Dermis microvascular lymphatic vessel endothelial cell (primary cell): ENCODE results near the gene SHKBP1. TPM values are rescaled to one million over a fixed set of nuclear protein-coding genes. Genes with fewer than 3 reads are reported as not detected.

Experiments
- DNase-seq, 2 donors: peaks; one replicate each; pipeline versions ENCODE4 v3.0.0 to v3.0.0-alpha.2; 2010; ENCODE audit warnings: low read depth in 2 of 2
- total RNA-seq: library from RNA; depleted of rRNA; stranded (reverse); fragments of >200 nt; gene quantifications from 2 replicates; pipeline ENCODE4 v1.2.1, GENCODE V29; 2014

SHKBP1 gene
- total RNA-seq, 1 donor from 2014 or later, result 19.5 TPM

- DNase-seq, result no peak
Observed at GRCh38 chr19:40638327-40638726, 61.7 kb downstream of the SHKBP1 start.

- DNase-seq, result no peak
Observed at GRCh38 chr19:40639638-40639982, 62.9 kb downstream of the SHKBP1 start.

DNA sequence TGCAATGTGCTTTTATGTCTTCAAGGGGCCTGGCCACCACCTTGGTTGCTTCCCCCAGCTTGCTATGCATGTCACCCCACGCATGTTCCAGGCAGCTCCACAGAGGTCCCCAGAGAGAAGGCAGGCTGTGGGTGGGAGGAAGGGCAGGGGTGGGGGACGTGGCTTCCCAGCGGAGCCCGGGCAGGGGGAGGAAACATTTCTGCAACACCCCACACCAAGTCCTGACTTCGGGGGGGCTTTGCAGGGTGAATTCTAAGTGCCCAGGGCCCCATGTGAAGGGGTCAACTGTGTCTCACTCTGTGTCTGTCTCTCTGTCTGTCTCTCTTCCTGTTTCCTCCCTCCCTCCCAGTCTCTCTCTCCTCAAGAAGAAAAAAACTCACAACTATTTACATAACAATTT, 64.1 kb downstream of the SHKBP1 start:
- peak in 1 of 2 donors; percentile 22 for DNase-seq

Other genes starting within 250 kb of the SHKBP1 start
- gene C19orf47, start 228.5 kb upstream of the SHKBP1 start, total RNA-seq, result 4.4 and 8.0 TPM in 2 replicates
- 88.6 and 150 TPM in 2 replicates for gene PLD3, start 228.2 kb upstream of the SHKBP1 start, total RNA-seq
- under 0.01 TPM in 2 replicates for gene HIPK4, start 186.7 kb upstream of the SHKBP1 start, total RNA-seq
- 0.90 and 1.5 TPM in 2 replicates for gene PRX, start 163.5 kb upstream of the SHKBP1 start, total RNA-seq
- gene SERTAD1, start 150.9 kb upstream of the SHKBP1 start, total RNA-seq, result 17.3 and 25.8 TPM in 2 replicates
- 18.0 and 24.1 TPM in 2 replicates for gene SERTAD3, start 132.5 kb upstream of the SHKBP1 start, total RNA-seq
- gene BLVRB, start 111.1 kb upstream of the SHKBP1 start, total RNA-seq, result 39.8 and 61.3 TPM in 2 replicates
- gene SPTBN4, start 109.9 kb upstream of the SHKBP1 start, total RNA-seq, result under 0.01 TPM in 1 of 2 replicates, not detected in the other
- gene LTBP4, start 24.5 kb downstream of the SHKBP1 start, total RNA-seq, result 12.3 and 60.8 TPM in 2 replicates
- gene NUMBL, start 113.8 kb downstream of the SHKBP1 start, total RNA-seq, result 6.8 and 10.9 TPM in 2 replicates
- 12.6 and 20.0 TPM in 2 replicates for gene COQ8B, start 140.0 kb downstream of the SHKBP1 start, total RNA-seq
- gene ITPKC, start 140.2 kb downstream of the SHKBP1 start, total RNA-seq, result 18.2 and 25.3 TPM in 2 replicates
- 0.26 and 0.76 TPM in 2 replicates for gene ACTMAP, start 173.6 kb downstream of the SHKBP1 start, total RNA-seq
- gene SNRPA, start 174.3 kb downstream of the SHKBP1 start, total RNA-seq, result 30.7 and 40.2 TPM in 2 replicates
- gene MIA, start 198.6 kb downstream of the SHKBP1 start, total RNA-seq, result not detected in 2 replicates
- gene RAB4B, start 201.4 kb downstream of the SHKBP1 start, total RNA-seq, result 8.6 and 14.4 TPM in 2 replicates
- 94.1 and 144 TPM in 2 replicates for gene EGLN2, start 222.3 kb downstream of the SHKBP1 start, total RNA-seq